DMS53 treated with DMSO at 0.1 percent for 48 hours (cell line): ENCODE results near the gene GATA6.
"Not testable (repeated sequence)": the region's sequence is repeated elsewhere in the genome, so short reads cannot be mapped to it uniquely, and the experiment has no call there.

Experiments
- DNase-seq: peaks from one replicate; lab custom pipeline; 2025; ENCODE audit not compliant: unreplicated experiment; lab: John Stamatoyannopoulos, UW

Gene GATA6

GRCh38 chr18:22203536-22204213, 34.3 kb downstream of the GATA6 start:
- no peak for DNase-seq

GRCh38 chr18:22204214-22204536, 34.8 kb downstream of the GATA6 start:
- DNase-seq = no peak

DNA sequence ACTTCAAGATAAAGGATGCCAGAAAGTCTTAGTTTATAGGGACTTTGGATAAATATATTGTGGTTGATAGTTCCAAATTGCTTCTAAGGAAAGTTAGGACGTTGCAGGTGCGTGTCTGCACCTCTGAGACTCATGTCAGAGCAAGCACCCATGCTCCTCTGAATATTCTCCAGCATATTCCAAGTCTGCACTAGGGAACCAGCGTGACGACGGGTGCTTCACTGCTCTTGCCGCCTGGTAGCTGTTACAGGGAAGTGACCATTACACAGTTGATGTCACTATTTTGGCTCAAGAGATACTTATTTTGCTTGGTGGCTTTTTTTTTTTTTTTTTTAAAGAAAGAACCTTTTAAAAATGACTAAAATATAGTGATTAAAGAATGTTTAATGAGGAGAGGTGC, 35.6 kb downstream of the GATA6 start:
- no peak for DNase-seq

GRCh38 chr18:22207021-22207758, 37.8 kb downstream of the GATA6 start:
- DNase-seq = no peak

- no peak for DNase-seq
Observed at GRCh38 chr18:22210311-22210754, 40.9 kb downstream of the GATA6 start.

- no peak for DNase-seq
Observed at GRCh38 chr18:22211657-22212056, 42.3 kb downstream of the GATA6 start.

GRCh38 chr18:22213333-22213973, 44.1 kb downstream of the GATA6 start:
- no peak for DNase-seq

GRCh38 chr18:22214731-22215528, 45.5 kb downstream of the GATA6 start:
- peak; percentile 36 for DNase-seq

- no peak for DNase-seq
Observed at GRCh38 chr18:22218835-22219234, 49.4 kb downstream of the GATA6 start.

GRCh38 chr18:22219568-22220355, 50.4 kb downstream of the GATA6 start:
- no peak for DNase-seq

DNA sequence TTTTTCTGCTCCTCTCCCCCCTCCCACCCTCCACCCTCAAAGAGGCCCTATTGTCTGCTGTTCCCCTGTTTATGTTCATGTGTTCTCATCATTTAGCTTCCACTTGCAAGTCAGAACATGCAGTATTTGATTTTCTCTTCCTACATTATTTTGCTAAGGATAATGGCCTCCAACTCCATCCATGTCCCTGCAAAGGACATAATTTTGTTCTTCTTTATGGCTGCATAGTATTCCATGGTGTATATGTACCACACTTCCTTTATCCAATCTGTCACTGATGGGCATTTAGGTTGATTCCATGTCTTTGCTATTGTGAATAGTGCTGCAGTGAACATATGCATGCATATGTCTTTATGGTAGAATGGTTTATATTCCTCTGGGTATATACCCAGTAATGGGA, 51.2 kb downstream of the GATA6 start:
- DNase-seq = not testable (repeated sequence)

- DNase-seq = no peak
Observed at GRCh38 chr18:22221350-22221749, 52.0 kb downstream of the GATA6 start.

DNA sequence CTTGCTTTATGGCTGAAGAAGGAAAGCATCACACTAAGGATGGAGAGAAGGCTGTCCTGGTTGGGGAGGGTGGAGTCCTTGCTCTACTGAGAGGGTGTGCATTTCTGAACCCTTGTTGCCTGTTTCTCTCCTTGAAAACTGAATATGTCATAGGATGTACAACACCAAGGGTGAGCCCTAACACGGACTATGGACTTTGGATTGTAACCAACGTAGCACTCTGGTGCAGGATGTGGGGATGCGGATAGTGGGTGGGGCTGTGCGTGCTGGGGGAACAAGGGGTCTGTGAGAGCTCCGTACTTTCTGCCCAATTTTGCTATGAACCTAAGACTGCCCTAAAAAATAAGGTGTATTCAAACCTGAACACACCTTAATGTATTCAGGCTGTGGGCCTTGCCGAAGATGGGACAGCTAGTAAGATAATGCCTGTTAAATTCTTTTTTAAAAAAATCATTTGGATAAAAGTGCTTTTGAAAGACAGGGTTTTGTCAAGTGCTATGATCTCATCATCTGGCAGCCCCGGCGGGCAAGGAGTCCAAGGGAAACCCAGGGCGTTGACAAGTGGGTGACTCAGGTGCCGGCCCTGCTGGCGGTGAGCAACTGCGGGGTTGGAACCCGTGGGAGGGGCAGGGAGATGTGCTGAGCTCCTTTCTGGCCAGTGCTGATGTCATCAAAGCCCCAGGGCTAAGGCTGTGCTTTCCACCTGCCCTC, 54.0 kb downstream of the GATA6 start:
- DNase-seq = peak; percentile 91

DNA sequence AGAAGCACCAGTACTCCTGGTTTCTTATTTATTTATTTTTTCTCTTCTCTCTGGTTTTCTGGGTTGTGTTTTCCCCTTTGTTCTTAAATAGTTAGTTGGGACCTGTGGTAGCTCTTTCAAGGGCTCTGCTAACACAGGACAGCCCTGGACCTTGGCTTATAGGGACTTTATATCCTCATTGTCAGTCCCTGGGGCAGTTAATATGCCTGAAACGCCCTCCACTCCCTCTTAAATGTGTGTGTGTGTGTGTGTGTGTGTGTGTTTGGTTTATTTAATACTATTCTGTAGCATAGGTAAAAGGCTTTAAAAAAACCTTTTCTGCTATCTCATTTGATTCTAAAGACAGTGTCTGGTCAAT, 54.6 kb downstream of the GATA6 start:
- no peak for DNase-seq

- DNase-seq = no peak
Observed at GRCh38 chr18:22224339-22224738, 55.0 kb downstream of the GATA6 start.

DNA sequence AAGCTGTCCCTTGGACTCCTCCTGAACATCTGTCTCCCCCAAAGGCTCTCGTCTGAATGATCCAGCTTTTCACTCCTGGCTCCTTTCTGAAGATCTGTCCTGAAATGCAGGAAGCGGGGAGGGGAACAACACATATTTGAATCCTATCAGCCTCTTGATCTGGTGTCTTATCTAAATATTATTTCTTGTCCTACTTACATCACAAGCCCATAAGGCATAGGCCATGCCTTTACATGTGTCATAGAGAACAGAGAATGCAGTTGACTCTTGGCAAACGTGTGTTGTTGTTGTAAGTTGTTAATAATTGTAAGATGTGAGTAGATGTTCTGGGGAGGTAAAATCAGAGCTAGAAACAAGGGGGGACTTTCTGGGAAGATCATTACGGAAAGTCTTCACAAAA, 57.4 kb downstream of the GATA6 start:
- DNase-seq = no peak

GRCh38 chr18:22228976-22229375, 59.6 kb downstream of the GATA6 start:
- DNase-seq = no peak

- no peak for DNase-seq
Observed at GRCh38 chr18:22229456-22230124, 60.2 kb downstream of the GATA6 start.

DNA sequence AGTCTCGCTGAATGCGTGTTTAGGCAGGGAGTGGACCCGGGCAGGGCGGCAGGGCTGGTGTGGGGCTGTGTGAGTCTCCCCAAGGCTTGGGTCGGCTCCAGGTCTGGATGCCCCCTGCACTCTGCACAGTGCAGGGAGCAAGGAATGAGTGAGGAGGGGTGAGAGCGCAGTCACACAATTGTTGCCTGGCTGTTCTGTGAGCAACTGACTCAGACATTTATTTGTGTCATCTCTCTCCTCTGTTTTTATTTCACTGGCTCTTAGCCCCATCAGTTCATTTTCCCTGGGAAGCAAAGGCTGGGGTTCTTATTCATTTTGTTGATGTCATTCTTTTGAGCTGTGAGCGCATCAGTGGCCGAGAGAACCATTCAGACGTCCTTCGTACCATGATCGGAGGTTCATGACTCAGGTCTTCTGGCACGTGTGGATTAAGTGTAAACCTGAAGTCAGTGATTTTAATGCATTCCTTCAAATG, 61.1 kb downstream of the GATA6 start:
- no peak for DNase-seq
